Activated CD4-positive, alpha-beta memory T cell treated with anti-CD3 and anti-CD28 coated beads, Interleukin-2, amount 10 ng/mL, durations not matched to agents 7 days and 5 days (primary cell): ENCODE results near the gene LRP4. TPM values are rescaled to one million over a fixed set of nuclear protein-coding genes. Genes with fewer than 3 reads are reported as not detected.
"Not testable (repeated sequence)": the region's sequence is repeated elsewhere in the genome, so short reads cannot be mapped to it uniquely, and the experiment has no call there.

Source experiments
- CTCF ChIA-PET: fragments of 350-600 bp; sonication (Branson Sonifier 250); formaldehyde crosslinking; loops from one replicate; lab custom pipeline; 2021; ENCODE audit warnings: antibody characterized with exemption, inconsistent platforms; lab: Charles Lee
- POLR2A ChIA-PET: fragments of 350-600 bp; sonication (Branson Sonifier 250); formaldehyde crosslinking; loops from one replicate; lab custom pipeline; 2021; ENCODE audit warnings: antibody characterized with exemption; lab: Charles Lee
- DNase-seq: peaks from one replicate; pipeline ENCODE4 v3.0.0-alpha.2; 2020
- H3K27ac Mint-ChIP-seq: one replicate; pipeline ENCODE4 v1.8.0; 2021; ENCODE audit warnings: mild to moderate bottlenecking, mixed read lengths
- H3K27me3 Mint-ChIP-seq: one replicate; pipeline ENCODE4 v1.8.0; 2021; ENCODE audit warnings: mixed read lengths
- H3K36me3 Mint-ChIP-seq: one replicate; pipeline ENCODE4 v1.8.0; 2021; ENCODE audit warnings: low read depth, mixed read lengths
- H3K4me1 Mint-ChIP-seq: one replicate; pipeline ENCODE4 v1.8.0; 2021; ENCODE audit warnings: mixed read lengths
- H3K4me3 Mint-ChIP-seq: one replicate; pipeline ENCODE4 v1.8.0; 2021; ENCODE audit warnings: mild to moderate bottlenecking, mixed read lengths
- H3K9me3 Mint-ChIP-seq: one replicate; pipeline ENCODE4 v1.8.0; 2021; ENCODE audit warnings: mixed read lengths
- total RNA-seq, 2 experiments: library from RNA; stranded (reverse); gene quantifications; one replicate each; pipeline ENCODE4 v1.2.3, GENCODE V29; 2021

Gene LRP4
- total RNA-seq, 2 experiments from 2014 or later: 0.05 TPM; not detected in 1

DNA sequence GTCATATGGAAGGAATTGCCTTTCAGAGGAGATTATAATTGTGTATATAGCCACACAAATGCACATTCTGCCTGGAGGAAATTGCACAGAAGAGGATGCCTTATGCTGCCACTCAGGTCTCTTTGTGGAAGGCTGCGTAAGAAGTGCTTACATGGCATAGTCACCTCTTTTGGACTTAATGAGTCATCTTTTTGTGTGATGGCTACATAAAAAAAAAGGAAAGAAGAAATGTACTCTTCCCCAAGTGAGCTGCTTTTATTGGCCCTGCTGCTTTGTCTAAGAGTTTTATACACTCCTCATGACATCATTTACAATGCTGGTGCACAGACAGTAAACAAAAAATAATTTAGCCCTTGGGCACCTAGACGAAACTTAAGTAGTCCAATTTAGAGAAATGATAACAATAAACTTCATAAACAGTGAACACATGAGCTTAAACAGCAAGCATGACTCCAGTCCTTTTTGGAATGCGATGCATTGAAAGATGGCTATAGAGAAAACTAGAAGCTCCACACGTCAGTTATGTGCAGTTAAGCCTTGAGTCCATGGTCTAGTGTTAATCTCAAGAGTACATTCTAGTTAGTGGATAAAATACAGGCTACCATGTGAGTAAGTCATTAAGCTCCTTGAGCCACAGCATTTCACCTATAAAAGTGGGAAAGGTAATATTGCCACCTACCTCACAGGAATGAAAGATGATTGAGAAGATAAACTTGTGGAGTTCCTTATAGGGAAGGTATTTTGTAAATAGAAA, 30.2 kb upstream of the LRP4 start:
- DNase-seq: no peak
- POLR2A ChIA-PET: interaction anchor here (0.6 kb wide), 1 partner anchor 80 kb away, joined by 3 read pairs; no protein-coding TSS in a partner anchor
- Mint-ChIP-seq H3K4me1 (peaks cover 23% of the 10 kb centered on the region), H3K36me3 (no peaks in the 10 kb centered on the region), H3K27ac (no peak overlapping the region), H3K27me3 (no peaks in the 10 kb centered on the region), H3K4me3 (no peak overlapping the region), H3K9me3 (no peaks in the 10 kb centered on the region)
- CTCF ChIA-PET: no interaction called here

DNA sequence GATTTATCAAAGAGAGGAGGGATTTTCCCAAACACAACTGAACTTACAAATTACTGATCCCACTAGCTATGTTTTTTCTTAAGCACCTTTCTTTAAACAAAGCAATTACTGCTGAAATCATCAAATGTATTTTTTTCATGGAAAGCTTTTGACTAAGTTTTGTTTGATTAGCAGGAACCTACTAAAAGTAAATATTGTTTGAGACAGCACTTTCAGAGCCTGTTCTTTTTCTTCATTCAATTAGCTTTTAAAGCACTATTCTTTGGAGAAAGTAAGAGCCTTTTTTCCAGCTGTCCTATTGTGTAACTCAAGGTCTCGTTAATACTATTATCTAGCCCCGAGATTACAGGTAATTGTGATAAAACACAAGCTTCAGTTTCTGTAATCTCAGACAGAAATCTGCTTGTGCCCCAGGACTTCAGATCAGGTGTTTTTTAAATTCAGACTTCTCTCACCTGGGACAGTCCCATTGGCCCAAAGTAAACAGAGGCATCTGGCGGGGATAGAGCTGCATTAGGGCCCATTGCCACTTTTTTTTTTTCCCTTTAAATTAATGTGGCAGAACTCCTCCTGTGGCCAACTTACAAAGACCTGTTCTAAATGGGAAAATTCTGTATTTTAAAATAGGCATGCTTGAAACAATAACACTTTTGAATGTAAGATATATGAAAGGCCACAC, 29.2 kb upstream of the LRP4 start:
- Mint-ChIP-seq H3K36me3 (no peaks in the 10 kb centered on the region), H3K27ac (no peak overlapping the region), H3K27me3 (no peaks in the 10 kb centered on the region), H3K4me3 (no peak overlapping the region), H3K4me1 (peaks cover 15% of the 10 kb centered on the region), H3K9me3 (no peaks in the 10 kb centered on the region)
- ChIA-PET POLR2A (no interaction called here), CTCF (no interaction called here)
- DNase-seq: no peak

DNA sequence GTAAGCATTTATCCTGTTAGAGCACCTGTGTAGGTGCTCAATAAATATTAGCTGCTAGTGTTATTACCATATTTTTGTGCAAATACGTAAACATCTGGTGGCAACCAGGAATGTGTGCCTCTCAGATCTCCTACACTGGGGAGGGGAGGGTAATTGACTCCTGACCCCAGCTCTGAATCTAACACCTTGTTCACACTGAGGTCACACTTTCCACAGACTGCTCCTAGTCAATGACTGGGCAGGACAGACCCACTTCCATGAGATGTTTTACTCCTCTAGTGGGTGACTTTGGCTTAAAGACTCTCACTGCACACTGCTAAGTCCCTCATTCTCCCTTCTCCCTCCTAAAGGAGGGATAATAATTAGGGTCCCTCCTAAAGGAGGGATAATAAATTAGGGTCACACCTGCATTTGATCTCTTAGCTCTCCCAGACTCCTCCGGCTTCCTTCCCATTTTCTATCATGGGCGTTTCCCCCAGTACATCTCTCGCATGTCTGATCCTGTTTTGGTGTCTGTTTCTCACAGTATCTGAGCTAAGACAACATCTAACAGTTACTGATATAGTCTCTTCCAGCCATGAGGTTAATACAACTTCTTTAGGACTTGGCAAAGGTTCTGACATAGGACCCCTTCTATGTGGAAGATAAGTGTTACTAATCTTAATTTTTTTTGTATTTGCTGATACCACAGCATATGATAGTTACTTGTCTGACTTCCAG, 26.2 kb upstream of the LRP4 start:
- POLR2A ChIA-PET: no interaction called here
- H3K4me3 Mint-ChIP-seq: no peak overlapping the region
- peaks cover 7% of the 10 kb centered on the region for H3K4me1 Mint-ChIP-seq
- DNase-seq: no peak
- CTCF ChIA-PET: no interaction called here
- H3K27ac Mint-ChIP-seq: no peak overlapping the region
- no peaks in the 10 kb centered on the region for H3K36me3 Mint-ChIP-seq
- H3K27me3 Mint-ChIP-seq: no peaks in the 10 kb centered on the region
- H3K9me3 Mint-ChIP-seq: no peaks in the 10 kb centered on the region

DNA sequence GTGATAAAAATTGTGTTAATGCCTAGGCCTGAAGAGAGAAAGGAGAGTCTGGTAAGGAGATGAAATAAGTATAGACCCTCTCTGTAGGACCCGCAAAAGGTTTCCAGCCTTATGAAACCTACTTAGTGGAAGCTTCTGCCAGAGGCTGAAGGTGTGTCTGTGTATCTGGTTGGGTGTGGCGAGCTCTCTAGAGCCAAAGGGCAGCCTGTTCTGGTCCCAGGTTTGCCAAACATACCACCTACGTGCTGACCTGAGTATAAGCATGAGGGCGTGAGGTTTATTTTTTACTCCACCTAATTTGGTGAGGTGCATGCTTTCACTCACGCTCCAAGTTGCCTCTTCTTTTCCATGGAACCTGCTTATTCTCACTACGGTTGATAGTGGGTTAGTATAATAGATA, 23.8 kb upstream of the LRP4 start:
- H3K27ac Mint-ChIP-seq: no peak overlapping the region
- no peaks in the 10 kb centered on the region for H3K27me3 Mint-ChIP-seq
- DNase-seq: no peak
- no peaks in the 10 kb centered on the region for H3K36me3 Mint-ChIP-seq
- H3K9me3 Mint-ChIP-seq: no peaks in the 10 kb centered on the region
- ChIA-PET CTCF (interaction anchor here (0.8 kb wide), 1 partner anchor 211 kb away, joined by 3 read pairs; no protein-coding TSS in a partner anchor), POLR2A (no interaction called here)
- peaks cover 5% of the 10 kb centered on the region for H3K4me1 Mint-ChIP-seq
- H3K4me3 Mint-ChIP-seq: no peak overlapping the region

DNA sequence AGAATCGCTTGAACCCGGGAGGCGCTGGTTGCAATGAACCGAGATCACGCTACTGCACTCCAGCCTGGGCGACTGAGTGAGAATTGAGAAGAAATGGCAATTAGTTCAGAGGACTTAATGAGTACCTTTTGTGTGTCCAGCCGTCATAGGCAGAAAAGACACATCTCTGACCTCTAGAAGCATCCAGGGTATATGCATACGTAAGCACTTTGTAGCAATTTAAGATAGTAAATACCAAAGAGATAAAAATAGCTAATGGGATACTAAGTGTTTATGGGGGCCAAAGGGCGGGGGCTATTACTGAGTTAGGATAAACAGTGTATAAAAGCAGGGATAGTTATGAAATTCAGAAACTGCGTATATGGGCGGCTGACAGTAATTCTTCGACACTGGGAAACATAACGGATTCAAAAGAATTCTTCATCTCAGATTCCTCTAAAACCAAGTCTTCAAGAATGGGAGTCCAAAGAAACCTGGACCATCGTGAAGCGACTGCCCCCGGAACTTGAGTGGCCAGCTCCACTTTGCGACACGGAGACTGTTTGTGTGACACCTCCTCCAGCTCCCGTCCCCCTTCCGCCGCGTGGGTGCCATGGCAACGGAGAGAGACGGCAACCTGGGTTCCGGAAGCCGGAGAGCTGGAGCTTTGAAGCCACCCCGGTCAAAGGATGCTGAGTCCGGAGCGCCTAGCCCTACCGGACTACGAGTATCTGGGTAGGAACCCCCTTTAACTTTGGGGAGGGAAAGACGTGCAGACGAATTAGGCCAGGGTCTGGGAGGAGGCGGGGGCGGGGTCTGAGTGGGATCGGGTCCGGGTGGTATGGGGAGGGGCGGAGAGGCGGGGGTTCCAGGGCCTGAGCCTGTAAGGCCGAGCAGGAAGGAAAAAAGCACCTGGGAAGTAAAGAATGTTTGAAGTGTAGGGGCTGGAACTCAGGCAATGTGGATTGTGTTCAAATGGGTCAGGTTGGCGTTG, 18.1 kb upstream of the LRP4 start, which contains the start of gene CSTPP1:
Gene CSTPP1, plus strand, starts transcription at position 624 of the 973 bp plus-strand sequence. Its CDS starts 45 bp downstream, at position 669.
- peaks cover 4% of the 10 kb centered on the region for H3K27me3 Mint-ChIP-seq
- H3K4me1 Mint-ChIP-seq: peaks cover 19% of the 10 kb centered on the region
- no peaks in the 10 kb centered on the region for H3K36me3 Mint-ChIP-seq
- ChIA-PET POLR2A (interaction anchor here (0.6 to 1.5 kb wide), 6 partner anchors 19 to 642 kb away, joined by 3 to 4 read pairs (median 3); partner anchors contain the start of genes ARHGAP1, DDB2, KBTBD4 and NDUFS3), CTCF (interaction anchor here (0.6 to 1.7 kb wide), 4 partner anchors 16 to 217 kb away, joined by 3 to 5 read pairs (median 4); no protein-coding TSS in a partner anchor)
- H3K4me3 Mint-ChIP-seq: peak within 1 kb of the TSS; percentile 85
- peak within 1 kb of the TSS; percentile 42 for H3K27ac Mint-ChIP-seq
- peak; percentile 94 for DNase-seq
- H3K9me3 Mint-ChIP-seq: peaks cover 3% of the 10 kb centered on the region

DNA sequence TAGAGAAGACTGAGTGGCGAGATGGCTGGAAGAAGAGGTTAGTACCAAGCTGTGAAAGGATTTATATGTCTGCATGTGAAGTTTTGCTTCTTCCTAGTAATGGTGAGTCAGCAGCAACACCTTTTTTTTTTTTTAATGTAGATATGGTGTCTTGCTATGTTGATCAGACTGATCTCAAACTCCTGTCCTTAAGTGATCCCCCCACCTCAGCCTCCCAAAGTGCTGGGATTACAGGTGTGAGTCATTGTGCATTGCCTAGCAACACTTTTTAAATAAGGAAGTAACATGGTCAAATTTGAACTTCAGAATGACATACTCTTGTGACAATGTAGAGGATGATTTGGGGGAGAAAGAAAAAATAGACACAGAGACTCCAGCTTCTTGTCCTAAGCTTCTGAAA, 11.7 kb upstream of the LRP4 start:
- POLR2A ChIA-PET: no interaction called here
- CTCF ChIA-PET: interaction anchor here (0.7 kb wide), 1 partner anchor 894 kb away, joined by 3 read pairs; no protein-coding TSS in a partner anchor
- Mint-ChIP-seq H3K27ac (no peak overlapping the region), H3K4me1 (peaks cover 4% of the 10 kb centered on the region), H3K9me3 (no peaks in the 10 kb centered on the region), H3K36me3 (peaks cover 3% of the 10 kb centered on the region), H3K4me3 (no peak overlapping the region), H3K27me3 (peaks cover 13% of the 10 kb centered on the region)
- no peak for DNase-seq

DNA sequence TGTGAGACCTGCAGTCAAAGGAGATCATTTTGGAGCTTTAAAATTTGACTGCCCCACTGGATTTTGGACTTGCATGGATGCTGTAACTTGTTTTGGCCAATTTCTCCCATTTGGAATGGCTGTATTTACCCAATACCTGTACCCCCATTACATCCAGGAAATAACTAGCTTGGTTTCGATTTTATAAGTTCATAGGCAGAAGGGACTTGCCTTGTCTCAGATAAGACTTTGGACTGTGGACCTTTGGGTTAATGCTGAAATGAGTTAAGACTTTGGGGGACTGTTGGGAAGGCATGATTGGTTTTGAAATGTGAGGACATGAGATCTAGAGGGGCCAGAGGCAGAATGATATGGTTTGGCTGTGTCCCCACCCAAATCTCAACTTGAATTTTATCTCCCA, 10.4 kb upstream of the LRP4 start:
- DNase-seq, H3K4me3 Mint-ChIP-seq, H3K9me3 Mint-ChIP-seq, H3K36me3 Mint-ChIP-seq, H3K27ac Mint-ChIP-seq, H3K4me1 Mint-ChIP-seq: not testable (repeated sequence)
- peaks cover 14% of the 10 kb centered on the region for H3K27me3 Mint-ChIP-seq
- ChIA-PET CTCF (interaction anchor here (0.6 to 1.4 kb wide), 2 partner anchors 28 to 224 kb away, joined by 3 to 4 read pairs; no protein-coding TSS in a partner anchor), POLR2A (interaction anchor here (0.5 to 0.8 kb wide), 2 partner anchors 13 to 16 kb away, joined by 3 read pairs; no protein-coding TSS in a partner anchor)

- H3K9me3 Mint-ChIP-seq, H3K4me3 Mint-ChIP-seq, DNase-seq, H3K36me3 Mint-ChIP-seq, H3K27ac Mint-ChIP-seq, H3K4me1 Mint-ChIP-seq: not testable (repeated sequence)
- CTCF ChIA-PET: interaction anchor here (0.6 to 1.4 kb wide), 2 partner anchors 28 to 225 kb away, joined by 3 to 4 read pairs; no protein-coding TSS in a partner anchor
- peaks cover 12% of the 10 kb centered on the region for H3K27me3 Mint-ChIP-seq
- POLR2A ChIA-PET: interaction anchor here (0.8 kb wide), 1 partner anchor 12 kb away, joined by 3 read pairs; no protein-coding TSS in a partner anchor
These were observed 9.6 kb upstream of the LRP4 start for GRCh38 chr11:46927928-46928327.

GRCh38 chr11:46920755-46921154, 2.4 kb upstream of the LRP4 start:
- H3K27ac Mint-ChIP-seq: no peak overlapping the region
- CTCF ChIA-PET: interaction anchor here (0.8 to 2.4 kb wide), 2 partner anchors 16 to 232 kb away, joined by 3 to 12 read pairs; partner anchors contain the start of gene CSTPP1
- H3K4me1 Mint-ChIP-seq: peaks cover 29% of the 10 kb centered on the region
- peaks cover 39% of the 10 kb centered on the region for H3K27me3 Mint-ChIP-seq
- no peak overlapping the region for H3K4me3 Mint-ChIP-seq
- no peaks in the 10 kb centered on the region for H3K9me3 Mint-ChIP-seq
- DNase-seq: no peak
- H3K36me3 Mint-ChIP-seq: peaks cover 4% of the 10 kb centered on the region
- POLR2A ChIA-PET: no interaction called here

- H3K4me3 Mint-ChIP-seq: peak overlapping the region; percentile 39
- H3K36me3 Mint-ChIP-seq: peaks cover 4% of the 10 kb centered on the region
- peaks cover 51% of the 10 kb centered on the region for H3K27me3 Mint-ChIP-seq
- DNase-seq: no peak
- ChIA-PET CTCF (interaction anchor here (0.7 to 2.4 kb wide), 3 partner anchors 9 to 234 kb away, joined by 3 to 12 read pairs (median 4); no protein-coding TSS in a partner anchor), POLR2A (no interaction called here)
- H3K27ac Mint-ChIP-seq: no peak overlapping the region
- peaks cover 29% of the 10 kb centered on the region for H3K4me1 Mint-ChIP-seq
- H3K9me3 Mint-ChIP-seq: no peaks in the 10 kb centered on the region
These were observed 601 bp upstream of the LRP4 start for GRCh38 chr11:46918788-46919513.

GRCh38 chr11:46917762-46918082, 628 bp downstream of the LRP4 start:
- H3K4me1 Mint-ChIP-seq: peaks cover 29% of the 10 kb centered on the region
- DNase-seq: no peak
- no peak overlapping the region for H3K27ac Mint-ChIP-seq
- ChIA-PET CTCF (interaction anchor here (1.5 kb wide), 1 partner anchor 235 kb away, joined by 7 read pairs; no protein-coding TSS in a partner anchor), POLR2A (interaction anchor here (1.2 kb wide), 1 partner anchor 297 kb away, joined by 3 read pairs; the partner anchor contains the start of gene DDB2)
- H3K27me3 Mint-ChIP-seq: peaks cover 63% of the 10 kb centered on the region
- H3K4me3 Mint-ChIP-seq: peak overlapping the region; percentile 56
- peaks cover 4% of the 10 kb centered on the region for H3K36me3 Mint-ChIP-seq
- no peaks in the 10 kb centered on the region for H3K9me3 Mint-ChIP-seq
